Fibroblast of villous mesenchyme (primary cell): ENCODE measurements around the gene NHSL2. TPM values are rescaled to one million over a fixed set of nuclear protein-coding genes. Genes with fewer than 3 reads are reported as not detected.
A peak's percentile ranks its signal among the peaks of the same experiment; 100 is the strongest.

ENCODE experiments used
- DNase-seq: peaks from one replicate; pipeline ENCODE4 v3.0.0-alpha.2; 2010; ENCODE audit warnings: low read depth
- H3K4me3 ChIP-seq: 2 replicates; pipeline ENCODE4 v1.5.1; 2011; ENCODE audit warnings: low read depth, mild to moderate bottlenecking, low read length
- CTCF ChIP-seq: IDR thresholded peaks from 2 replicates; pipeline ENCODE4 v1.5.1; 2012; ENCODE audit warnings: low read depth, mild to moderate bottlenecking, low read length; ENCODE audit not compliant: insufficient read depth
- total RNA-seq: library from RNA; depleted of rRNA; stranded (reverse); fragments of >200 nt; gene quantifications from 2 replicates; pipeline ENCODE4 v1.2.3, GENCODE V29; 2012

NHSL2 gene
- total RNA-seq, 1 donor = 9.9 TPM

- H3K4me3 ChIP-seq = peak overlapping the region; percentile 50
- no peak for DNase-seq
- TF ChIP-seq CTCF = no peak
Observed at GRCh38 chrX:71912156-71912555, 1.5 kb downstream of the NHSL2 start.

GRCh38 chrX:71913156-71913950 is 2.7 kb downstream of the NHSL2 start:
- no peak overlapping the region for H3K4me3 ChIP-seq
- DNase-seq = no peak
- no peak for TF ChIP-seq CTCF

GRCh38 chrX:71917621-71918343 is 7.1 kb downstream of the NHSL2 start:
- peak; percentile 41 for DNase-seq
- H3K4me3 ChIP-seq = no peak overlapping the region
- no peak for TF ChIP-seq CTCF

- no peak for DNase-seq
- no peak overlapping the region for H3K4me3 ChIP-seq
- TF ChIP-seq CTCF = no peak
Observed at GRCh38 chrX:71919431-71919830, 8.8 kb downstream of the NHSL2 start.

- no peak for TF ChIP-seq CTCF
- no peak overlapping the region for H3K4me3 ChIP-seq
- DNase-seq = no peak
Observed at GRCh38 chrX:71919886-71920285, 9.2 kb downstream of the NHSL2 start.

GRCh38 chrX:71922686-71923085 is 12.0 kb downstream of the NHSL2 start:
- DNase-seq = peak; percentile 22

More at GRCh38 chrX:71922686-71923085, 12.0 kb downstream of the NHSL2 start:
- TF ChIP-seq CTCF = no peak
- no peak overlapping the region for H3K4me3 ChIP-seq
